Measurements from ENCODE around the gene CHST11. TPM values are rescaled to one million over a fixed set of nuclear protein-coding genes. Genes with fewer than 3 reads are reported as not detected.

The CHST11 gene
- total and polyA plus RNA-seq, 2 of the 4 experiments (the other 2 are of a cell fraction), result 1.4 to 2.7 TPM

GRCh38 chr12:104729610-104730446 is 273.1 kb downstream of the CHST11 start (continued):
- no peak for TF ChIP-seq ELK1 (IDR thresholded peaks at IDR 0.05; ENCODE audit: borderline replicate concordance, low read depth, low read length)

GRCh38 chr12:104730763-104731162 is 274.0 kb downstream of the CHST11 start:
- no peak for DNase-seq
- Histone ChIP-seq H2AK9ac (replicated peaks; ENCODE audit: low read depth, low read length, poor library complexity) (no peak overlapping the region), H2BK5ac (ENCODE audit: low read depth, low read length, poor library complexity, severe bottlenecking) (no peak overlapping the region), H3K9me3 (ENCODE audit: control insufficient read depth, insufficient read depth, low read length) (no peaks in the 10 kb centered on the region), H3K9ac (ENCODE audit: low read depth, low read length) (no peak overlapping the region), H4K8ac (ENCODE audit: low read depth in 2 of 2, low read length in 2 of 2) (no peak overlapping the region), H3K79me1 (ENCODE audit: low read depth in 1 of 2, low read length in 2 of 2) (no peaks in the 10 kb centered on the region), H4K5ac (ENCODE audit: low read depth, low read length) (no peak overlapping the region), H2AK5ac (ENCODE audit: low read depth, low read length) (no peak overlapping the region), H3K4me3 (ENCODE audit: insufficient read depth, low read depth, low read length) (no peak overlapping the region), H2AFZ (replicated peaks; ENCODE audit: low read length, poor library complexity) (no peak overlapping the region), H2BK15ac (ENCODE audit: low read depth, low read length) (no peak overlapping the region), H3K27ac (ENCODE audit: insufficient read depth, low read length) (no peak overlapping the region), H3K4me1 (ENCODE audit: control insufficient read depth, insufficient read depth, low read length) (no peaks in the 10 kb centered on the region; the same call in 1 of the 2 replicates), H3K18ac (ENCODE audit: low read depth, low read length) (no peak overlapping the region), H3K27me3 (ENCODE audit: control insufficient read depth, insufficient read depth, low read length) (peaks cover 36% of the 10 kb centered on the region), H3K4me2 (ENCODE audit: low read depth, low read length) (no peak overlapping the region), H3K9me1 (ENCODE audit: insufficient read depth, low read length) (no peaks in the 10 kb centered on the region; the same call in 1 of the 2 replicates), H3K4ac (ENCODE audit: low read depth, low read length) (no peak overlapping the region), H4K20me1 (ENCODE audit: insufficient read depth, low read length) (no peaks in the 10 kb centered on the region), H3K36me3 (ENCODE audit: control insufficient read depth, insufficient read depth, low read length) (no peaks in the 10 kb centered on the region), H3K56ac (ENCODE audit: extremely low read depth, insufficient read depth, low read length) (no peak overlapping the region), H2BK20ac (ENCODE audit: low read depth, low read length) (no peak overlapping the region), H3K14ac (replicated peaks; ENCODE audit: low read depth, low read length) (no peak overlapping the region), H2BK120ac (ENCODE audit: low read depth, low read length) (no peak overlapping the region), H4K91ac (ENCODE audit: insufficient read depth, low read depth, low read length) (no peak overlapping the region), H3K23ac (ENCODE audit: low read depth, low read length) (no peak overlapping the region)
- in situ Hi-C loops (cut with MboI; ENCODE audit: low sequenced_read_pairs) (no loop called here), dilution Hi-C loops (cut with HindIII; ENCODE audit: low sequenced_read_pairs, unreplicated experiment) (no loop called here), intact Hi-C loops (cut with micrococcal nuclease) (no loop called here)
- ChIA-PET CTCF (no interaction called here), POLR2A (ENCODE audit: unreplicated experiment) (no interaction called here)
- 43% methylated on average over 2 of the region's 4 CpGs; no CpG with 5 or more reads in 1 of the 2 experiments for WGBS, 2 experiments (ENCODE audit: extremely low coverage in 2 of 2, insufficient read length in 1 of 2)
- TF ChIP-seq MAZ (IDR thresholded peaks at IDR 0.05; ENCODE audit: borderline replicate concordance, low read depth, low read length), result no peak
- no peak for TF ChIP-seq FOS (IDR thresholded peaks at IDR 0.05; ENCODE audit: low read depth, low read length)
- no peak for TF ChIP-seq RFX5 (IDR thresholded peaks at IDR 0.05; ENCODE audit: low read depth, low read length)
- no peak for TF ChIP-seq NFE2L2 (IDR thresholded peaks at IDR 0.05; ENCODE audit: low read depth, low read length)
- no peak for TF ChIP-seq RAD21 (IDR thresholded peaks at IDR 0.05; ENCODE audit: low read length)
- no peak for TF ChIP-seq MXI1 (IDR thresholded peaks at IDR 0.05; ENCODE audit: borderline replicate concordance, low read depth, low read length)
- no peak for TF ChIP-seq CEBPB (IDR thresholded peaks at IDR 0.05; ENCODE audit: low read depth, low read length)
- TF ChIP-seq BHLHE40 (IDR thresholded peaks at IDR 0.05; ENCODE audit: low read depth, low read length), result no peak
- no peak for TF ChIP-seq USF2 (IDR thresholded peaks at IDR 0.05; ENCODE audit: low read depth, low read length)
- no peak for TF ChIP-seq MAFK (IDR thresholded peaks at IDR 0.05; ENCODE audit: low read depth, low read length)
- TF ChIP-seq SMC3 (IDR thresholded peaks at IDR 0.05; ENCODE audit: low read depth, low read length), result no peak
- TF ChIP-seq POLR2A (IDR thresholded peaks at IDR 0.05; ENCODE audit: low read depth, low read length), result no peak
- no peak for TF ChIP-seq ELK1 (IDR thresholded peaks at IDR 0.05; ENCODE audit: borderline replicate concordance, low read depth, low read length)
- BruUV-seq (replicated peaks), result no TSS peak
- ATAC-seq (ENCODE audit: low read depth), result no peak
